K562 treated with DMSO at 1 percent for 4 hours (cell line): Measurements from ENCODE around the gene PPP6R3. TPM values are rescaled to one million over a fixed set of nuclear protein-coding genes. Genes with fewer than 3 reads are reported as not detected.

Experiments
- total RNA-seq: library from RNA; unstranded; fragments of 300-600 nt; gene quantifications from 2 replicates; pipeline ENCODE4 v1.2.3, GENCODE V29; 2022; ENCODE audit not compliant: insufficient read depth

The PPP6R3 gene, protein sequence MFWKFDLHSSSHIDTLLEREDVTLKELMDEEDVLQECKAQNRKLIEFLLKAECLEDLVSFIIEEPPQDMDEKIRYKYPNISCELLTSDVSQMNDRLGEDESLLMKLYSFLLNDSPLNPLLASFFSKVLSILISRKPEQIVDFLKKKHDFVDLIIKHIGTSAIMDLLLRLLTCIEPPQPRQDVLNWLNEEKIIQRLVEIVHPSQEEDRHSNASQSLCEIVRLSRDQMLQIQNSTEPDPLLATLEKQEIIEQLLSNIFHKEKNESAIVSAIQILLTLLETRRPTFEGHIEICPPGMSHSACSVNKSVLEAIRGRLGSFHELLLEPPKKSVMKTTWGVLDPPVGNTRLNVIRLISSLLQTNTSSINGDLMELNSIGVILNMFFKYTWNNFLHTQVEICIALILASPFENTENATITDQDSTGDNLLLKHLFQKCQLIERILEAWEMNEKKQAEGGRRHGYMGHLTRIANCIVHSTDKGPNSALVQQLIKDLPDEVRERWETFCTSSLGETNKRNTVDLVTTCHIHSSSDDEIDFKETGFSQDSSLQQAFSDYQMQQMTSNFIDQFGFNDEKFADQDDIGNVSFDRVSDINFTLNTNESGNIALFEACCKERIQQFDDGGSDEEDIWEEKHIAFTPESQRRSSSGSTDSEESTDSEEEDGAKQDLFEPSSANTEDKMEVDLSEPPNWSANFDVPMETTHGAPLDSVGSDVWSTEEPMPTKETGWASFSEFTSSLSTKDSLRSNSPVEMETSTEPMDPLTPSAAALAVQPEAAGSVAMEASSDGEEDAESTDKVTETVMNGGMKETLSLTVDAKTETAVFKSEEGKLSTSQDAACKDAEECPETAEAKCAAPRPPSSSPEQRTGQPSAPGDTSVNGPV
- total RNA-seq, result 48.0 and 52.1 TPM in 2 replicates

GRCh38 chr11:68460741-68461574 is at the start of gene PPP6R3:
TSS of gene PPP6R3 (plus strand) at chr11:68460752. CDS start at chr11:68537665, 76,913 bp downstream.

Other genes with a start within 250 kb of the PPP6R3 start
- gene KMT5B, start 247.5 kb upstream of the PPP6R3 start, total RNA-seq, result 10.1 and 12.5 TPM in 2 replicates
- gene C11orf24, start 188.8 kb upstream of the PPP6R3 start, total RNA-seq, result 54.0 and 63.2 TPM in 2 replicates
- gene LRP5, start 148.2 kb upstream of the PPP6R3 start, total RNA-seq, result 27.1 and 32.8 TPM in 2 replicates
- gene GAL, start 223.8 kb downstream of the PPP6R3 start, total RNA-seq, result 30.4 and 33.2 TPM in 2 replicates